Vagina (tissue), 2 donors: ENCODE measurements around the gene FAM241A.

Experiments used
- POLR2AphosphoS5 ChIP-seq, 2 donors: sonication (generic); formaldehyde crosslinking; IDR thresholded peaks; one replicate each; pipeline ENCODE4 v1.9.0; 2017; ENCODE audit warnings: antibody characterized with exemption in 2 of 2, mild to moderate bottlenecking in 2 of 2, low read depth in 1 of 2; ENCODE audit not compliant: insufficient read depth in 1 of 2
- TF ChIP-seq, protein P1 (sequence below), 3 experiments: fragments of 450-650 bp in 2 of 3; fragments of 200-600 bp in 1 of 3; sonication (generic) in 1 of 3; IDR thresholded peaks; one replicate each; pipeline ENCODE4 v1.5.1; 2017 to 2019; ENCODE audit warnings: antibody characterized with exemption in 3 of 3, mild to moderate bottlenecking in 2 of 3, moderate library complexity in 2 of 3

- TF ChIP-seq, protein P1, sequence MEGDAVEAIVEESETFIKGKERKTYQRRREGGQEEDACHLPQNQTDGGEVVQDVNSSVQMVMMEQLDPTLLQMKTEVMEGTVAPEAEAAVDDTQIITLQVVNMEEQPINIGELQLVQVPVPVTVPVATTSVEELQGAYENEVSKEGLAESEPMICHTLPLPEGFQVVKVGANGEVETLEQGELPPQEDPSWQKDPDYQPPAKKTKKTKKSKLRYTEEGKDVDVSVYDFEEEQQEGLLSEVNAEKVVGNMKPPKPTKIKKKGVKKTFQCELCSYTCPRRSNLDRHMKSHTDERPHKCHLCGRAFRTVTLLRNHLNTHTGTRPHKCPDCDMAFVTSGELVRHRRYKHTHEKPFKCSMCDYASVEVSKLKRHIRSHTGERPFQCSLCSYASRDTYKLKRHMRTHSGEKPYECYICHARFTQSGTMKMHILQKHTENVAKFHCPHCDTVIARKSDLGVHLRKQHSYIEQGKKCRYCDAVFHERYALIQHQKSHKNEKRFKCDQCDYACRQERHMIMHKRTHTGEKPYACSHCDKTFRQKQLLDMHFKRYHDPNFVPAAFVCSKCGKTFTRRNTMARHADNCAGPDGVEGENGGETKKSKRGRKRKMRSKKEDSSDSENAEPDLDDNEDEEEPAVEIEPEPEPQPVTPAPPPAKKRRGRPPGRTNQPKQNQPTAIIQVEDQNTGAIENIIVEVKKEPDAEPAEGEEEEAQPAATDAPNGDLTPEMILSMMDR (IDR thresholded peaks at IDR 0.05), result no peak
- no peak for TF ChIP-seq POLR2AphosphoS5 (IDR thresholded peaks at IDR 0.05; ENCODE audit: insufficient read depth in 1 of 2, low read depth in 1 of 2)
Measured at GRCh38 chr4:112175840-112176239, 30.6 kb downstream of the FAM241A start.
